ENCODE data around the gene PSMD9.

Gene PSMD9

DNA sequence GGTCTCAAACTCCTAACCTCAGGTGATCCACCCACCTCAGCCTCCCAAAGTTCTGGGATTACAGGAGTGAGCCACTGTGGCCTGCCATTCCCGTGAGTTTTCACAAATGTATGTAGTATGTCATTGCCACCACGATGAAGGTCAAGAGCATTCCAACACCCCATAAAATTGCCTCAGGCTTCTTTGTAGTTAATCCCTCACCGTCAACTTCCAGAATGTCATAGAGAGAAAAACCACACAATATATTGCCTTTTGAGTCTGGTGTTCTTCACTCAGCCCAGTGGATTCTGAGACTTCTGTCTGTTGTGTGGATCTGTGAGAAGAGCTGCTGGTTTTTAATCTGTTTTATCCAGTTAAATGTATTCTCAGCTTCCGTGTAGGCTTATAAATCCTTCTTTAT is 17.2 kb downstream of the PSMD9 start:
- Histone ChIP-seq H4K20me1 (ENCODE audit: insufficient read depth, low read length, poor library complexity, severe bottlenecking) (no peaks in the 10 kb centered on the region), H3K4me2 (ENCODE audit: low read depth, low read length, poor library complexity, severe bottlenecking) (no peak overlapping the region), H3K4me3 (ENCODE audit: low read length, poor library complexity, severe bottlenecking) (no peak overlapping the region), H3K4me1 (ENCODE audit: insufficient read depth, low read length, poor library complexity, severe bottlenecking) (no peaks in the 10 kb centered on the region), H3K27me3 (ENCODE audit: insufficient read depth, low read length, poor library complexity, severe bottlenecking) (no peaks in the 10 kb centered on the region), H3K9me2 (replicated peaks; ENCODE audit: low read depth, low read length) (no peaks in the 10 kb centered on the region), H3F3A (ENCODE audit: low read depth) (no peaks in the 10 kb centered on the region), H3K9me3 (ENCODE audit: insufficient read depth, low read depth, low read length) (no peaks in the 10 kb centered on the region), H3K36me3 (ENCODE audit: insufficient read depth, low read length) (peaks cover 48% of the 10 kb centered on the region; the same call in 1 of the 2 replicates), H3K9ac (ENCODE audit: low read depth, low read length, poor library complexity, severe bottlenecking) (no peak overlapping the region), H3K79me2 (ENCODE audit: insufficient read depth, low read length) (no peaks in the 10 kb centered on the region), H2AFZ (ENCODE audit: low read length) (no peak overlapping the region)
- TF ChIP-seq, protein P1, sequence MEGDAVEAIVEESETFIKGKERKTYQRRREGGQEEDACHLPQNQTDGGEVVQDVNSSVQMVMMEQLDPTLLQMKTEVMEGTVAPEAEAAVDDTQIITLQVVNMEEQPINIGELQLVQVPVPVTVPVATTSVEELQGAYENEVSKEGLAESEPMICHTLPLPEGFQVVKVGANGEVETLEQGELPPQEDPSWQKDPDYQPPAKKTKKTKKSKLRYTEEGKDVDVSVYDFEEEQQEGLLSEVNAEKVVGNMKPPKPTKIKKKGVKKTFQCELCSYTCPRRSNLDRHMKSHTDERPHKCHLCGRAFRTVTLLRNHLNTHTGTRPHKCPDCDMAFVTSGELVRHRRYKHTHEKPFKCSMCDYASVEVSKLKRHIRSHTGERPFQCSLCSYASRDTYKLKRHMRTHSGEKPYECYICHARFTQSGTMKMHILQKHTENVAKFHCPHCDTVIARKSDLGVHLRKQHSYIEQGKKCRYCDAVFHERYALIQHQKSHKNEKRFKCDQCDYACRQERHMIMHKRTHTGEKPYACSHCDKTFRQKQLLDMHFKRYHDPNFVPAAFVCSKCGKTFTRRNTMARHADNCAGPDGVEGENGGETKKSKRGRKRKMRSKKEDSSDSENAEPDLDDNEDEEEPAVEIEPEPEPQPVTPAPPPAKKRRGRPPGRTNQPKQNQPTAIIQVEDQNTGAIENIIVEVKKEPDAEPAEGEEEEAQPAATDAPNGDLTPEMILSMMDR (conservative IDR thresholded peaks at IDR 0.05; ENCODE audit: low read length) = no peak
- TF ChIP-seq EZH2phosphoT487 (IDR thresholded peaks at IDR 0.05; ENCODE audit: borderline replicate concordance) = no peak

DNA sequence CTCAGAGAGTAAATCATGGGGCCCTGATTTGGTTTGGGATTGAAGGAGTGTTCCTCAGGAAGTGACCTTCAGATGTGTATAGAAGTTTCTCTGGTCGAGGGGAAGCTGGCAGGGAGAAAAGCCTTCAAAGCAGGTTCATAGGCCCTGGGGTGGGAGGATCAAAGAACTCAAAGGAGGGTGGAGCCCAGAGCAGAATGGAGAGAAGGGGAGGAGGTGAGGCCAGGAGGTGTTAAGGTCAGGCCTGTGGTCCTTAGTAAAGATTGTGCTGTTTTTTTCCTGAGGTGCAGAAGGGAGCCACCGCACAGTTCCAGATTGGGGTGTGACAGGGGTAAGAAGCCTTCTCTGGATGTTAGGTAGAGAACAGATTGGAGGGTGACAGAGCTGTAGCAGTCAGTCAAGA is 20.1 kb downstream of the PSMD9 start:
- H3K4me3 ChIP-seq (ENCODE audit: low read length, poor library complexity, severe bottlenecking) = no peak overlapping the region
- peaks cover 32% of the 10 kb centered on the region; the same call in 1 of the 2 replicates for H3K36me3 ChIP-seq (ENCODE audit: insufficient read depth, low read length)
- H3K4me1 ChIP-seq (ENCODE audit: insufficient read depth, low read length, poor library complexity, severe bottlenecking) = no peaks in the 10 kb centered on the region
- H3K79me2 ChIP-seq (ENCODE audit: insufficient read depth, low read length) = no peaks in the 10 kb centered on the region
- no peaks in the 10 kb centered on the region for H3F3A ChIP-seq (ENCODE audit: low read depth)
- H4K20me1 ChIP-seq (ENCODE audit: insufficient read depth, low read length, poor library complexity, severe bottlenecking) = no peaks in the 10 kb centered on the region
- no peaks in the 10 kb centered on the region for H3K27me3 ChIP-seq (ENCODE audit: insufficient read depth, low read length, poor library complexity, severe bottlenecking)
- H3K9me3 ChIP-seq (ENCODE audit: insufficient read depth, low read depth, low read length) = no peaks in the 10 kb centered on the region
- no peak overlapping the region for H3K4me2 ChIP-seq (ENCODE audit: low read depth, low read length, poor library complexity, severe bottlenecking)
- TF ChIP-seq EZH2phosphoT487 (IDR thresholded peaks at IDR 0.05; ENCODE audit: borderline replicate concordance) = no peak
- TF ChIP-seq, protein P1 (conservative IDR thresholded peaks at IDR 0.05; ENCODE audit: low read length) = no peak
- no peaks in the 10 kb centered on the region for H3K9me2 ChIP-seq (replicated peaks; ENCODE audit: low read depth, low read length)
- no peak overlapping the region for H2AFZ ChIP-seq (ENCODE audit: low read length)
- no peak overlapping the region for H3K9ac ChIP-seq (ENCODE audit: low read depth, low read length, poor library complexity, severe bottlenecking)

DNA sequence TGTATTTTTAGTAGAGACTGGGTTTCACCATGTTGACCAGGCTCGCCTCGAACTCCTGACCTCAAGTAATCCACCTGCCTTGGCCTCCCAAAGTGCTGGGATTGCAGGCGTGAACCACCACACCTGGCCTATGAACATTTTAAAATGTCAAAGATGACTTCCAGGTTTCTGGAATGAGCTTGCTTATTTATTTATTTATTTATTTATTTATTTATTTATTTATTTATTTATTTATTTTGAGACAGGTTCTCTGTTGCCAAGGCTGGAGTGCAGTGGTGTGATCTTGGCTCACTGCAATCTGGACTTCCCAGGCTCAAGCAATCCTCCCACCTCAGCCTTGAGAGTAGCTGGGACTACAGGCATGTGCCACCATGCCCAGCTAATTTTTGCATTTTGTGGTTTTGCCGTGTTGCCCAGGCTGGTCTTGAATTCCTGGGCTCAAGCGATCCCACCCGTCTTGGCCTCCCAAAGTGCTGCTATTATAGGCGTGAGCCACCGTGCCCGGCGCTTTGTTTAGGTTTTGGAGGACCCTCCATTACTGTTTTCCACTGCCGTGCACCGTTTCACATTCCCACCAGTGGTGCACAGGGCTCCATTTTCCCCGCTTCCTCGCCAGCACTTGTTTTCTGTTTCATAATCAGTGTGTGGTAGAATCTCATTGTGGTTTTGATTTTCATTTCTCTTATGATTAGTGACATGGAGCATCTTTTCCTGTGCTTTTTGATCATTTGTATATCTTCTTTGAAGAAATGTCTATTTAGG is 23.4 kb downstream of the PSMD9 start:
- no peaks in the 10 kb centered on the region for H3K9me3 ChIP-seq (ENCODE audit: insufficient read depth, low read depth, low read length)

More for the DNA sequence above, 23.4 kb downstream of the PSMD9 start:
- no peaks in the 10 kb centered on the region for H3K9me2 ChIP-seq (replicated peaks; ENCODE audit: low read depth, low read length)
- no peaks in the 10 kb centered on the region for H3K79me2 ChIP-seq (ENCODE audit: insufficient read depth, low read length)
- no peak overlapping the region for H3K9ac ChIP-seq (ENCODE audit: low read depth, low read length, poor library complexity, severe bottlenecking)
- no peak overlapping the region for H2AFZ ChIP-seq (ENCODE audit: low read length)
- H3F3A ChIP-seq (ENCODE audit: low read depth) = no peaks in the 10 kb centered on the region
- no peaks in the 10 kb centered on the region for H4K20me1 ChIP-seq (ENCODE audit: insufficient read depth, low read length, poor library complexity, severe bottlenecking)
- H3K27me3 ChIP-seq (ENCODE audit: insufficient read depth, low read length, poor library complexity, severe bottlenecking) = no peaks in the 10 kb centered on the region
- no peaks in the 10 kb centered on the region for H3K4me1 ChIP-seq (ENCODE audit: insufficient read depth, low read length, poor library complexity, severe bottlenecking)
- H3K4me3 ChIP-seq (ENCODE audit: low read length, poor library complexity, severe bottlenecking) = no peak overlapping the region
- no peak overlapping the region for H3K4me2 ChIP-seq (ENCODE audit: low read depth, low read length, poor library complexity, severe bottlenecking)
- H3K36me3 ChIP-seq (ENCODE audit: insufficient read depth, low read length) = peaks cover 41% of the 10 kb centered on the region; the same call in 1 of the 2 replicates
- no peak for TF ChIP-seq EZH2phosphoT487 (IDR thresholded peaks at IDR 0.05; ENCODE audit: borderline replicate concordance)
- TF ChIP-seq, protein P1 (conservative IDR thresholded peaks at IDR 0.05; ENCODE audit: low read length) = no peak

All from Loucy (cell line).